GM23338 (cell line): ENCODE measurements around the gene TMEM125. TPM values are rescaled to one million over a fixed set of nuclear protein-coding genes. Genes with fewer than 3 reads are reported as not detected.

Source experiments
- ATAC-seq: fragments of 200-7000 bp; cut with Tn5 transposase; 3 replicates; pipeline ENCODE4 v1.9.1; 2020
- DNase-seq: peaks from one replicate; pipeline ENCODE4 v3.0.0-alpha.2; 2015; ENCODE audit warnings: low spot score
- H2AFZ ChIP-seq: fragments of 200-600 bp; sonication (generic); 2 replicates; pipeline ENCODE4 v1.8.0; 2016; ENCODE audit warnings: antibody characterized with exemption, mild to moderate bottlenecking, moderate library complexity
- H3F3A ChIP-seq: fragments of 200-600 bp; sonication (generic); replicated peaks from 2 replicates; pipeline ENCODE4 v1.8.0; 2017; ENCODE audit warnings: antibody characterized with exemption, mixed run types, low read depth
- H3K27ac ChIP-seq: fragments of 200-600 bp; sonication (generic); 2 replicates; pipeline ENCODE4 v1.6.1; 2016; ENCODE audit warnings: low read depth
- H3K27me3 ChIP-seq: fragments of 200-600 bp; sonication (generic); 2 replicates; pipeline ENCODE4 v1.8.0; 2016; ENCODE audit warnings: mild to moderate bottlenecking, mixed run types, moderate library complexity; ENCODE audit not compliant: insufficient read depth
- H3K36me3 ChIP-seq: fragments of 200-600 bp; sonication (generic); 2 replicates; pipeline ENCODE4 v1.8.0; 2016; ENCODE audit warnings: mild to moderate bottlenecking; ENCODE audit not compliant: insufficient read depth
- H3K4me1 ChIP-seq: fragments of 200-600 bp; sonication (generic); 2 replicates; pipeline ENCODE4 v1.8.0; 2016; ENCODE audit warnings: mild to moderate bottlenecking, moderate library complexity; ENCODE audit not compliant: insufficient read depth
- H3K4me2 ChIP-seq: fragments of 200-600 bp; sonication (generic); 2 replicates; pipeline ENCODE4 v1.7.1; 2017; ENCODE audit warnings: mixed run types
- H3K4me3 ChIP-seq: fragments of 200-600 bp; sonication (generic); 2 replicates; pipeline ENCODE4 v1.6.1; 2016; ENCODE audit warnings: mixed run types
- H3K79me2 ChIP-seq: fragments of 200-600 bp; sonication (generic); replicated peaks from 2 replicates; pipeline ENCODE4 v1.8.0; 2017; ENCODE audit warnings: mild to moderate bottlenecking; ENCODE audit not compliant: insufficient read depth
- H3K9me2 ChIP-seq: fragments of 200-600 bp; sonication (generic); 2 replicates; pipeline ENCODE4 v1.8.0; 2017; ENCODE audit not compliant: insufficient read depth
- H4K20me1 ChIP-seq: fragments of 200-600 bp; sonication (generic); replicated peaks from 2 replicates; pipeline ENCODE4 v1.8.0; 2017; ENCODE audit warnings: mild to moderate bottlenecking; ENCODE audit not compliant: insufficient read depth
- H3K27ac Mint-ChIP-seq: 2 replicates; pipeline ENCODE4 v1.8.0; 2020; ENCODE audit warnings: inconsistent platforms, mild to moderate bottlenecking, moderate library complexity, mixed read lengths
- H3K27me3 Mint-ChIP-seq: 3 replicates; pipeline ENCODE4 v1.8.0; 2022; ENCODE audit warnings: low read depth, mild to moderate bottlenecking, moderate library complexity, mixed read lengths, inconsistent platforms; ENCODE audit not compliant: insufficient read depth, poor library complexity
- H3K36me3 Mint-ChIP-seq: 3 replicates; pipeline ENCODE4 v1.8.0; 2021; ENCODE audit warnings: low read depth, mild to moderate bottlenecking, inconsistent platforms, moderate library complexity, mixed read lengths
- H3K4me1 Mint-ChIP-seq: 3 replicates; pipeline ENCODE4 v1.8.0; 2020; ENCODE audit warnings: mild to moderate bottlenecking, inconsistent platforms, mixed read lengths
- H3K4me3 Mint-ChIP-seq: 3 replicates; pipeline ENCODE4 v1.8.0; 2021; ENCODE audit warnings: moderate library complexity, mild to moderate bottlenecking, inconsistent platforms, mixed read lengths
- H3K9me3 Mint-ChIP-seq: 3 replicates; pipeline ENCODE4 v1.8.0; 2020; ENCODE audit warnings: moderate library complexity, mild to moderate bottlenecking, inconsistent platforms, mixed read lengths
- CREB1 ChIP-seq: fragments of 250-450 bp; sonication (Bioruptor Pico); IDR thresholded peaks from 2 replicates; pipeline ENCODE4 v1.5.0; 2020; ENCODE audit warnings: low read depth, mild to moderate bottlenecking, moderate library complexity
- CTCF ChIP-seq, 2 experiments: fragments of 200-600 bp in 1 of 2; sonication (generic) in 1 of 2; conservative IDR thresholded peaks; 2 replicates each; pipeline versions ENCODE4 v1.5.1 to v1.6.1; 2016 to 2017; ENCODE audit warnings: antibody characterized with exemption in 2 of 2, low read depth in 2 of 2, mild to moderate bottlenecking in 2 of 2, moderate library complexity in 1 of 2
- EZH2 ChIP-seq: fragments of 200-600 bp; sonication (generic); IDR thresholded peaks from one replicate; pipeline ENCODE4 v1.8.0; 2017; ENCODE audit warnings: antibody characterized with exemption, mild to moderate bottlenecking, low read depth; ENCODE audit not compliant: unreplicated experiment
- EZH2phosphoT487 ChIP-seq: fragments of 200-600 bp; sonication (generic); IDR thresholded peaks from one replicate; pipeline ENCODE4 v1.8.1; 2018; ENCODE audit warnings: antibody characterized with exemption; ENCODE audit not compliant: unreplicated experiment
- JUNB ChIP-seq: IDR thresholded peaks from one replicate; pipeline ENCODE4 v1.6.1; 2016; ENCODE audit warnings: antibody characterized with exemption; ENCODE audit not compliant: unreplicated experiment
- POLR2AphosphoS5 ChIP-seq: IDR thresholded peaks from 2 replicates; pipeline ENCODE4 v1.6.1; 2016; ENCODE audit warnings: antibody characterized with exemption, low read depth
- ZNF114 ChIP-seq: fragments of 250-450 bp; sonication (Bioruptor Pico); IDR thresholded peaks from 2 replicates; pipeline ENCODE4 v1.5.0; 2020; ENCODE audit warnings: mild to moderate bottlenecking, moderate library complexity
- ZNF331 ChIP-seq: fragments of 250-450 bp; sonication (Bioruptor Pico); IDR thresholded peaks from 2 replicates; pipeline ENCODE4 v1.5.0; 2020; ENCODE audit warnings: low read depth, mild to moderate bottlenecking, moderate library complexity
- polyA plus RNA-seq: library from polyadenylated mRNA; unstranded; fragments of >200 nt; fragmentation: Nextera tagmentation; extraction: Ambion mirVana; gene quantifications from 2 replicates; pipeline ENCODE4 v1.2.1, GENCODE V29; 2016
- total RNA-seq: library from RNA; depleted of rRNA; stranded (reverse); fragments of >200 nt; shearing (Covaris generic); gene quantifications from 2 replicates; pipeline ENCODE4 v1.2.3, GENCODE V29; 2014

TMEM125 gene
- total and polyA plus RNA-seq, 2 experiments from 2014 or later = 16.8 to 39.3 TPM

GRCh38 chr1:43284065-43284464 lies 14.3 kb downstream of the TMEM125 start:
- no peak for DNase-seq
- H4K20me1 ChIP-seq = no peaks in the 10 kb centered on the region
- ATAC-seq = no peak
- H3K4me3 ChIP-seq = no peak overlapping the region
- Mint-ChIP-seq H3K4me1 (peaks cover 27% of the 10 kb centered on the region), H3K27ac (no peak overlapping the region), H3K4me3 (peak overlapping the region; percentile 77), H3K9me3 (no peaks in the 10 kb centered on the region), H3K27me3 (peaks cover 15% of the 10 kb centered on the region), H3K36me3 (peaks cover 18% of the 10 kb centered on the region; the same call in 2 of the 3 replicates)
- H3K4me2 ChIP-seq = peak overlapping the region; percentile 83; the same call in 1 of the 2 replicates
- H3F3A ChIP-seq = no peaks in the 10 kb centered on the region
- no peaks in the 10 kb centered on the region for H3K9me2 ChIP-seq
- no peak overlapping the region for H2AFZ ChIP-seq
- no peak overlapping the region for H3K27ac ChIP-seq
- no peaks in the 10 kb centered on the region for H3K27me3 ChIP-seq
- peaks cover 14% of the 10 kb centered on the region for H3K4me1 ChIP-seq
- TF ChIP-seq CTCF (conservative IDR thresholded peaks at IDR 0.05; ENCODE audit: low read depth in 2 of 2) (peak in 1 of 2 experiments; percentile 17; a peak in 2 of 4 replicates), ZNF114 (CRISPR knock-in tag) (no peak)
- H3K79me2 ChIP-seq = no peaks in the 10 kb centered on the region
- H3K36me3 ChIP-seq = no peaks in the 10 kb centered on the region

- Mint-ChIP-seq H3K9me3 (no peaks in the 10 kb centered on the region), H3K36me3 (peaks cover 18% of the 10 kb centered on the region; the same call in 2 of the 3 replicates), H3K27ac (peak overlapping the region; percentile 86), H3K4me3 (peak overlapping the region; percentile 77), H3K4me1 (peaks cover 27% of the 10 kb centered on the region), H3K27me3 (peaks cover 15% of the 10 kb centered on the region)
- H3K9me2 ChIP-seq = no peaks in the 10 kb centered on the region
- no peak overlapping the region for H3K27ac ChIP-seq
- TF ChIP-seq CTCF (conservative IDR thresholded peaks at IDR 0.05; ENCODE audit: low read depth in 2 of 2) (no peak), POLR2AphosphoS5 (no peak), ZNF331 (CRISPR knock-in tag) (no peak), EZH2phosphoT487 (no peak), ZNF114 (CRISPR knock-in tag) (no peak), EZH2 (no peak), JUNB (no peak), CREB1 (CRISPR knock-in tag) (no peak)
- H3F3A ChIP-seq = no peaks in the 10 kb centered on the region
- H3K27me3 ChIP-seq = no peaks in the 10 kb centered on the region
- H3K4me1 ChIP-seq = peaks cover 14% of the 10 kb centered on the region
- no peak for DNase-seq
- no peaks in the 10 kb centered on the region for H3K36me3 ChIP-seq
- H3K79me2 ChIP-seq = no peaks in the 10 kb centered on the region
- peak overlapping the region; percentile 68 for H3K4me3 ChIP-seq
- no peak overlapping the region for H2AFZ ChIP-seq
- no peak for ATAC-seq
- H3K4me2 ChIP-seq = peak overlapping the region; percentile 83
- H4K20me1 ChIP-seq = no peaks in the 10 kb centered on the region
These were observed 14.8 kb downstream of the TMEM125 start for GRCh38 chr1:43284546-43285110.
